ENCODE measurements around the gene KANK2. TPM values are rescaled to one million over a fixed set of nuclear protein-coding genes. Genes with fewer than 3 reads are reported as not detected.

KANK2 gene
- total and polyA plus RNA-seq, 2 of the 4 experiments (the other 2 are of a cell fraction): 104 to 176 TPM

GRCh38 chr19:11238041-11238440 is 40.7 kb upstream of the KANK2 start:
- no peaks in the 10 kb centered on the region for H3K79me1 ChIP-seq (ENCODE audit: low read depth in 1 of 2, low read length in 2 of 2)
- no peak overlapping the region for H2AFZ ChIP-seq (replicated peaks; ENCODE audit: low read length, poor library complexity)
- no peak overlapping the region for H3K9ac ChIP-seq (ENCODE audit: low read depth, low read length)
- no peak for TF ChIP-seq CEBPB (IDR thresholded peaks at IDR 0.05; ENCODE audit: low read depth, low read length)
- TF ChIP-seq FOS (IDR thresholded peaks at IDR 0.05; ENCODE audit: low read depth, low read length): no peak
- TF ChIP-seq USF2 (IDR thresholded peaks at IDR 0.05; ENCODE audit: low read depth, low read length): no peak
- TF ChIP-seq MAFK (IDR thresholded peaks at IDR 0.05; ENCODE audit: low read depth, low read length): no peak
- no peak for TF ChIP-seq CHD1 (IDR thresholded peaks at IDR 0.05; ENCODE audit: low read depth, low read length)
- no peak for TF ChIP-seq ELK1 (IDR thresholded peaks at IDR 0.05; ENCODE audit: borderline replicate concordance, low read depth, low read length)
- TF ChIP-seq BHLHE40 (IDR thresholded peaks at IDR 0.05; ENCODE audit: low read depth, low read length): no peak
- no peak for TF ChIP-seq MAZ (IDR thresholded peaks at IDR 0.05; ENCODE audit: borderline replicate concordance, low read depth, low read length)
- TF ChIP-seq NFE2L2 (IDR thresholded peaks at IDR 0.05; ENCODE audit: low read depth, low read length): no peak
- TF ChIP-seq RAD21 (IDR thresholded peaks at IDR 0.05; ENCODE audit: low read length): no peak
- TF ChIP-seq MXI1 (IDR thresholded peaks at IDR 0.05; ENCODE audit: borderline replicate concordance, low read depth, low read length): no peak
- no peak for TF ChIP-seq RFX5 (IDR thresholded peaks at IDR 0.05; ENCODE audit: low read depth, low read length)
- no peak for TF ChIP-seq POLR2A (IDR thresholded peaks at IDR 0.05; ENCODE audit: low read depth, low read length)
- TF ChIP-seq CTCF (conservative IDR thresholded peaks at IDR 0.05; ENCODE audit: low read depth, low read length): no peak
- TF ChIP-seq SMC3 (IDR thresholded peaks at IDR 0.05; ENCODE audit: low read depth, low read length): no peak
- no peak for TF ChIP-seq RCOR1 (IDR thresholded peaks at IDR 0.05; ENCODE audit: insufficient replicate concordance, low read length)
- no peak overlapping the region for H2BK120ac ChIP-seq (ENCODE audit: low read depth, low read length)
- ChIA-PET POLR2A (ENCODE audit: unreplicated experiment) (no interaction called here), CTCF (no interaction called here)
- H4K8ac ChIP-seq (ENCODE audit: low read depth in 2 of 2, low read length in 2 of 2): no peak overlapping the region
- in situ Hi-C loops (cut with MboI; ENCODE audit: low sequenced_read_pairs) (no loop called here), dilution Hi-C loops (cut with HindIII; ENCODE audit: low sequenced_read_pairs, unreplicated experiment) (no loop called here), intact Hi-C loops (cut with micrococcal nuclease) (no loop called here)
- H3K4ac ChIP-seq (ENCODE audit: low read depth, low read length): no peak overlapping the region
- WGBS, 2 experiments (ENCODE audit: extremely low coverage in 2 of 2, insufficient read length in 1 of 2): 92% methylated on average over 6 of the region's 11 CpGs; no CpG with 5 or more reads in 1 of the 2 experiments
- H3K36me3 ChIP-seq (ENCODE audit: control insufficient read depth, insufficient read depth, low read length): peaks cover 30% of the 10 kb centered on the region
- no peak overlapping the region for H2AK9ac ChIP-seq (replicated peaks; ENCODE audit: low read depth, low read length, poor library complexity)
- H2BK5ac ChIP-seq (ENCODE audit: low read depth, low read length, poor library complexity, severe bottlenecking): no peak overlapping the region
- H3K27me3 ChIP-seq (ENCODE audit: control insufficient read depth, insufficient read depth, low read length): no peaks in the 10 kb centered on the region
- no peak overlapping the region for H3K4me2 ChIP-seq (ENCODE audit: low read depth, low read length)
- no peak overlapping the region for H3K23ac ChIP-seq (ENCODE audit: low read depth, low read length)
- H3K27ac ChIP-seq (ENCODE audit: insufficient read depth, low read length): no peak overlapping the region
- no peaks in the 10 kb centered on the region for H3K9me3 ChIP-seq (ENCODE audit: control insufficient read depth, insufficient read depth, low read length)
- no peak overlapping the region for H3K56ac ChIP-seq (ENCODE audit: extremely low read depth, insufficient read depth, low read length)
- no peak overlapping the region for H2BK20ac ChIP-seq (ENCODE audit: low read depth, low read length)
- no peak for ATAC-seq (ENCODE audit: low read depth)
- BruUV-seq (replicated peaks): no TSS peak
- no peak overlapping the region for H3K18ac ChIP-seq (ENCODE audit: low read depth, low read length)
- no peak for DNase-seq
- H4K5ac ChIP-seq (ENCODE audit: low read depth, low read length): no peak overlapping the region
- no peaks in the 10 kb centered on the region for H3K9me1 ChIP-seq (ENCODE audit: insufficient read depth, low read length)
- H4K20me1 ChIP-seq (ENCODE audit: insufficient read depth, low read length): no peaks in the 10 kb centered on the region
- no peak overlapping the region for H3K4me3 ChIP-seq (ENCODE audit: insufficient read depth, low read depth, low read length)
- H3K4me1 ChIP-seq (ENCODE audit: control insufficient read depth, insufficient read depth, low read length): no peaks in the 10 kb centered on the region
- no peak overlapping the region for H4K91ac ChIP-seq (ENCODE audit: insufficient read depth, low read depth, low read length)
- no peak overlapping the region for H2AK5ac ChIP-seq (ENCODE audit: low read depth, low read length)
- H2BK15ac ChIP-seq (ENCODE audit: low read depth, low read length): no peak overlapping the region
- H3K14ac ChIP-seq (replicated peaks; ENCODE audit: low read depth, low read length): no peak overlapping the region

All from IMR-90 (cell line).